CD4-positive, alpha-beta T cell treated with Interleukin-12 subunit alpha and Interleukin-12 subunit beta, for 1 hour (primary cell): ENCODE data around the gene TMEM42.

Experiments used
- DNase-seq: peaks from one replicate; pipeline ENCODE4 v3.0.0-alpha.2; 2020

TMEM42 gene

GRCh38 chr3:44914936-44915335 is 53.2 kb downstream of the TMEM42 start:
- no peak for DNase-seq
